Left forelimb (tissue), 1 donor: ENCODE results near the gene HLCS.

Source experiments
- DNase-seq: peaks from one replicate; pipeline ENCODE4 v3.0.0-alpha.2; 2018; ENCODE audit warnings: low spot score

HLCS gene

DNA sequence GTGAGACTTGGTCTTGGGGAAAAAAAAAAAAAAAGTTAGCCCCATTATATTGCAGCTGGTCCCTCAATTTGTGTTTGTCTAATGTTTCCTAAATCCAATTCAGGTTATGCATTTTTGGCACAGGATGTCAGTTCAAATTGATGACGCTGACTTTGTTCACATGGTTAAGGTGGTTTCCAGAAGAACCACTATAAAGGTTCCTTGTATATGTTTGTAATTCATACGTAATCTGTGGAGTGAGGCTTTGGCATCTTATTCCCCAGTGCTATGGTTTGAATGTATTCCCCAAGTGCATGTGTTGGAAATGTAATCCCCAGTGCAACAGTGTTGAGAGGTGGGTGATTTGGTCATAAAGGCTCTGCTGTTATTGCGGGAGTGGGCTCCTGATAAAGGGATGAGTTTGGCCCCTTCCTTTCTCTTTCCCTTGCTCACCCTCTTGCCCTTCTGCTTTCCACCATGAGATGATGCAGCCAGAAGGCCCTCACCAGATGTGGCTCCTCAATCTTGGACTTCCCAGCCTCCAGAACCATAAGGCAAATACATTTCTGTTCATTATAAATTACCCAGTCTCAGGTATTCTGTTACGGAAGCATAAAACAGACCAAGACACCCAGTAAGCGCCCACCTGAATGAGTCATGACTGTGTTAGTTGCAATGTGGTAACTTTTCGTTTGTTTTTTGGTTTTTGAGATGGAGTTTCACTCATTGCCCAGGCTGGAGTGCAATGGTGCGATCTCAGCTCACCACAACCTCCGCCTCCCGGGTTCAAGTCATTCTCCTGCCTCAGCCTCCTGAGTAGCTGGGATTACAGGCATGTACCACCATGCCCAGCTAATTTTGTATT lies 19.5 kb upstream of the HLCS start:
- no peak for DNase-seq

DNA sequence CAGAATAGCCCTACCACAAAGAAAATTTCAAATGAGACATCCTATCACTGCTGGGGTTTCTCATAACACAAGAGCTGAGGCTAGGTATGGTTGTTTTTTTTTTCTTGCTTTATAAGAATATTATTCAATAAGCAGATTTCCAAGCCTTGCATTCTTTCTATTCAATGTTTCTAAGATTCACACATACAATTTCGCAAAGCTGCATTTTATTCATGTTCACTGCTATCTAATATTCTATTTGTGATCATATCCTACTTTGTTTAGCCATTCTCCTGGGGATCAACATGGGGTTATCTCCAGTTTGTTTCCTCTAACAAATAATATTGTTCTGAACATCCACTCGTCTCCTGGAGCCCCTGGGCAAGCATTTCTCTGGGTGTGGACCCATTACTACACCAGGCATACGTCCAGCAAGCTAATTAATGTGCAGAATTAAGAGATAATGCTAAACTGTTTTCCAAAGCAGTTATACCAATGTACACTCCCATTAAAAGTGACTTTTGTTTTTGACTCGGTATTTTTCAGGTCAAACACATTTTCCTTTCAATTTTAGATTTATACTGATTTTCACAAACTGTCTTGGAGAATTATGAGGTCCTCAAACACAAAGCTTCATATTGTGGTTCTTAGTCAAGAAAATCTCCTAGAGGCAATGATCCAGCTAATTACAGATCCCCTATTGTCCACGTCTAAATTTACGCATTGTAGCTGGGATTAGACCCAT lies 15.7 kb upstream of the HLCS start:
- no peak for DNase-seq

DNA sequence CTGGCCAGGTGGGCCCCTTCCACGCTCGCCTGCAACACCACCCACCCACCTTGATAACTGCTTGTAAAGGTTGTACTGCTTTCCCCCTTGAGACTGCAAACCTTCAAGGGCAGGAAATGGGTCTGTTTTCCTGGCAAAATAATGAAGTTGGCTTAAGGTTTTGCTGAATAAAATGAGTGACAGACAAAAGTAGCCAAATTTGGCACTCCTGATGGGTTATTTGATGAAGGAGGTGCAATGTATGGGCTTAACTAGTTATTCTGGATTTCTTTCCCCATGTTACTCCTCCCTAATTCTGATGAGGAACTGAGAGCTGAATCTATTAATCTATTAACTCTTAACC lies 14.6 kb upstream of the HLCS start:
- no peak for DNase-seq

DNA sequence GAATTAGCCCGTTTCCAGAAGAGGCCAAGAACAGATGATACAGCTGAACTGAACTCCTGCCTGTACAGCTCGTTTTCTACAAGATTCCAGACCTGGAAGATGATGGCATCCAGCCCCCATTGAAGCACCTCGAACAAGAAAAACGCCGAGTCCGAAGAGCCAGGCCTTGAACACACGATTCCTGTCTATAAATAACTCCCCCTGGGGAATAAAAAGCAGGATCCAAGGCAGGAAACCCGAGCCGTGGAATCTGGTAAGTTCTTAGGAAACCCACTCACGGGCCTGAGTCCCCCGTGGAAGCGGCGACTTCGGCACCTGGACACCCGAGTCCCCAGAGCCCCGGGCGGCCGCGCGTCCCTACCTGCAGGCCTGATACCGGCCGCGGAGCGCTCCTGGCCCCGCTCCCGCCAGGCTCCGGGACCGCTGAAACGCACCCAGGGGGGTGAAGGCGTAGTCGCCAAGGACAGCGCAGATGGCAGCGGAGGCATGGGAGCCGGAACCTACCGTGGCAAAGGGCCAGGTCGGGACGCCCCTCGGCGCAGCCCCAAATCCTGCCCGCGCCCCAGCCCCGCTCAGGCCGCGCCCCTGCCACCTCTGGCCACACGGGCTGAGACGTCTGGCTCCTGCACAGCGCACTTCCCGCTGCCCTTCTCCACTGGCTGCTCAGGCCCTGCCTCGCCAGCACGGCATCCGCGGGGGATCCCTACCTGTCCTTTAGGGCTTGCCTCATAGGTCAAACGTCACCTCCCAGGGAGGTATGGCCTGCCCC lies 14.0 kb upstream of the HLCS start:
- DNase-seq = no peak

DNA sequence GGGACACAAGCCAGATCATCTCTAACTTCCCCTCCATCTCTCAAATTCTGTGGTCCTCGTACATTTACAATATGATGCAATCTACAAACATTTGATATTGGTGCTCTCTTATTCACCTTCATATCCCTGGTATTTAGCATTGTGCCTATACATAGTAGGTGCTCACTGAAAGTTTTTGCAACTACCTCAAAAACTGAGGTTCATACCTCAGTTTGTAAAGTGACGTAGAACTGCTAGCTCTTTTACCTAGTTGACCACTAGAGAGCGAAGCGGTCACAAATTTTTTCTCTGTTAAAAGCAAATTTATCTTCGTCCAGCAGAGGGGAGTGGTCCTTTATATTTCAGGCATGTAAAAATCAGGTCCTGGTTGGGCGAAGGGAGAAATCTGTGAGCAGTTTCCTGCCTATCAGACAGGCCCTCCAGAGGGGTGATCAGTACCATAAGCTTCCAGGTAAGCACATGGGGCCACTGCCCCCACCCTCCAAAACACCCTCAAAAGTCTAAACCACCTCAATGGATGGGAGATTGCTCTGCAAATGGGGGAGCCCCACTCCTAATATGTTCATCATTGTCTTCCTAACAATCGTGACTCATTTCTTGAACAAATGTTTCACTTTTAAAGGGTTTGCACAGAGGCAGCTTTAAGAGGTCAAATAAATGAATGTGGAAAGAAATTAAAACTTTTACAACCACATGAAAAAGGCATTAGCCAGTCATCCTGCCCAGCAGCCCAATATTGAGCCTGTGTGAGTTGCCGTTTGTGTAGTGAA lies 10.6 kb upstream of the HLCS start:
- DNase-seq = no peak

DNA sequence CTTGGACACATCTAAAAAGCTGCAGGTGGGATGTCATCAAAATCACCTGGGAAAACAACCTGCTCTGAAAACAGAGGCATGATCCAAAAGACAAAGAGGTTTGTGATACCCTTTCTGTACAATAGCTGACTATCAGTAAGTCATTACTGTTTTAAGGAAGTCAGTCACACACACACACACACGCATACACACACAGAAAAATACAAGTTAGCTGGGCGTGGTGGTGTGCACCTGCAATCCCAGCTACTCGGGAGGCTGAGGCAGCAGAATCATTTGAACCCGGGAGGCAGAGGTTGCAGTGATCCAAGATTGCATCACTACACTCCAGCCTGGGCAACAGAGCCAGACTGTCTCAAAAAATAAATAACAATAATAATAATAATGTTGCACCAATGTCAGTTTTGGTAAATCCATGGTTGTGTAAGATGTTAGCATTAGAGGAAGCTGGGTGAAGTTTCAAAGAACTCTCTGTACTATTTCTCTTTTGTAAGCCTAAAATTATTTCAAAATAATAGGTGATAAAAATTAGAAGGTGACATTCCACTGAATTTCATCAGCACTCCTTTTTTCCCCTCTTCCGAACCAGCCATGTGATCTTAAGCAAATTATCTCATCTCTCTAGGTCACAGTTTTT lies 9.9 kb upstream of the HLCS start:
- no peak for DNase-seq

DNA sequence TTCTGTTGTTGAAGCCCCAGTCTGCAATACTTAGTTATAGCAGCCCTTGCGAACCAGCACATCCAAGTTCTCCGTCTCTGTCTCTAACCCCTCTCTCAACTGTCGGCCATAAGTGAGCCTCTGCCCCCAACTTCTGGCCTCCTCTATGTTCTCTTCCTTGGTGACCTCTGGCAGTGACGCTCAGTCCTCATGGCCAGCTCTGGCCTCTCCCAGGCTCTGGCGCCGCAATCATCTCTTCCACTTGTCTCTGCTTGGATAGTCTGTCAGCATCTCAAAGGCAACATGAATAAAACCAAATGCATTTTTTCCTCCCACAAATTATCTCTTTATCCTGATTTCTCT lies 8.4 kb upstream of the HLCS start:
- DNase-seq = no peak

DNA sequence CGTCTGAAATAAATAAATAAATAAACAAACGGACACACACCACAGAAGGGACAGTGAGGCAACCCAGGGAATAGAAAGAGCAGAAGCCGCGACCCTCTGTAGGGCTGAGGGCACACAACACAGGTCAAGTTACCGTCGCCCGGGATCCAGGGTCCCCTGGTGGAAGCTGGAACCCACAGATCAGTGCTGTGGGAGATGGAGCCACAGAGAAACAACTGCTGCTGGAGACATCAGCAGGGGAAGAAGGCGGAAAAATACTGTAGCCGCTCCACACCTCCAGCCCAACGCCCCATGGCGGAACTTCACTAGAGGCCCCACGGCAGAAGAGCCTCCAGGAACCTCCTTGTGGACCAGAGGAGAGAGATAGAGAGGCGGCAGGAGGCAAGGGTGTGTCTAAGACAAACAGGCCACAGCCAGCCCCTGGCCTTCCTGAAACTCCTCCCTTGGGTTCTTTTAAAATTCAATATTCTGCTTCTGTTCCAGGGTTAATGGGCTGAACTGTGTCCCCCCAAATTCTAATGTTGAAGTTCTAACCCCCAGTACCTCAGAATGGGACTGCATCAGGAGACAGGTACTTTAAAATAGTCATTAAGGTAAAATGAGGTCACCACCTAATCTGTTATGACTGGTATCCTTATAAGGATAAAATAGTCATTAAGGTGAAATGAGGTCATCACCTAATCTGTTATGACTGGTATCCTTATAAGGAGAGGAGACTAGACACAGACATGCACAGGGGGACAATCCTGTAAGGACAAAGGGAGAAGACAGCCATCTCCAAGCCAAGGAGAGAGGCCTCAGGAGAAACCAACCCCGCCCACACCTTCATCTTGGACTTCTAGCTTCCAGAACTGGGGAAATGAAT lies 7.7 kb upstream of the HLCS start:
- no peak for DNase-seq

DNA sequence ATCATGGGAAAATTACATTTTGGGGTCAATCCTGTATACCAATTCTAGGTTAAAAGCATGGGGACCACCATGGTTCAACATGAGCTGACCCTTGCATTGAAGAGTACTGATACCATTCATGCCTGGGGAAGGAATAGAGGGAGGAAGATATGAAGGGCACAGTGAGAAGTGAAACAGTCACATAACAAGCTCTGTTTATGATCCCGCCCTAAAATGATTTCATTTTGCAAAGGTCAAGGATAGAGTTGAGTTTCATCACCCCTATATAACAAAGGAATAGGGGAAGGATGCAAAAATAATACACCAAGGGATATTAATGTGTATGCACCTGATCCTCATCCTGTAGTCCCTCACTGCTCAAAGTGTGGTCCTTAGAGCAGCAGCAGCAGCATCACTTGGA lies 2.5 kb upstream of the HLCS start:
- no peak for DNase-seq

DNA sequence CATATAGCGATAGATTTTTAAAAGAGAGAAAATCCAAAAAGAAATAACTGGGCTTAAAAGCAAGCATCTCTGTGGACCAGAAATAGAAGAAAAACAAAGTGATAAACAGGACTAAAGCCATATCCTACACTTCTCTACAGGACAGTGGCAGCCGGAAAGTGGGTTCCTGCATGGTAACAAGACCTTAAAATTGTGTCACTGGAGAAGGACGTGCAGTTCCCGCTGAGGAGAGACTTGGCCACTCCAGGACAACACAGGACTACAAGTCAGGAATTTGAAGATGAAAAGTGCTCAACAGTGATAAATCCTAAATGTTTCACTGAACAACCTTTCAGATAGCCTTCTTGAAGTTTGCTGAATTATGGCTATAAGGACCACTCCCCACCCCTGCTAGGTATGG lies 1.9 kb upstream of the HLCS start:
- DNase-seq = no peak

DNA sequence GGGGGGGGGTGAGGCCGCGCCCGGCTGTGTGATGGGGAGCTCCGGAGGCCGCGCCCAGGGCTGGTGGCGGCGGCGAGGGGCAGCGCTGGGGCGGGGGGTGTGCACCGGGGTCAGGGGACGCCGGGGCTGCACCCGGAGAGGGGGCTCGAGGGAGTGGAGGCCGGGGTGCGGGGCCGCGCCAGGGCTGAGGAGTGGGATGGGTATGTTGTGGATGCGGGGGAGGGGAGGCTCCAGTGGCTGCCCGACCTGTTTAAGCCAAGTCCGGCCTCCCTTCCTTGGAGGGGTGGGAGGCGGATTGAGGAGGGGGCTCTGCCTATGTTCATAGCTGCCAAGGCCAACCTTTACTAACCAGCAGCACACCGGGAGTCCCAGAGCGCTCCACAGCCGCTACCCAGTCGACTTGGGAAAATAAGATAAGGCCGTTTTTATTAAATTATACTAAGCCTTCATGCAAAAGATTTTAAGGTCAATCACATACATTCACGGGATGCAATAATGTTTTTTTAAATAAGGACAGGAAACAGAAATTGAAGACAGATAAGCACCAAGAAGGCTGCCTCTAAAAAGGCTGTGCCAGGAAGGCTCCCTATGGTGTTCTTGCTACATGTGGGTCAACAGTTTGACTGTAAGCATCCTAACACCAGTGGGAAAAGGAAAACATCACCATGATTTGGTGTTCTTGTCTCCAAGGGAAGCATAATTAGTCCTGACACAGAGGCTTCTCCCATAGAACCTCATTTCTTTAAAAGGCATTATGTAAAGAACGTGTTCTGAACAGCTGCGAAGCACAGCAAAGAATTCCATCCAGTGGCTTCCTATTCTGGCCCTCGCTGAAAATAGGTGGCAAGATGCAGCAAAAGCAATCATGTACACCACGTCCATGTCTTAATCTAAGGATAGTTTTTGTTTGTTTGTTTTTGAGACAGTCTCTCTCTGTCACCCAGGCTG lies 626 bp upstream of the HLCS start:
- peak; percentile 79 for DNase-seq

DNA sequence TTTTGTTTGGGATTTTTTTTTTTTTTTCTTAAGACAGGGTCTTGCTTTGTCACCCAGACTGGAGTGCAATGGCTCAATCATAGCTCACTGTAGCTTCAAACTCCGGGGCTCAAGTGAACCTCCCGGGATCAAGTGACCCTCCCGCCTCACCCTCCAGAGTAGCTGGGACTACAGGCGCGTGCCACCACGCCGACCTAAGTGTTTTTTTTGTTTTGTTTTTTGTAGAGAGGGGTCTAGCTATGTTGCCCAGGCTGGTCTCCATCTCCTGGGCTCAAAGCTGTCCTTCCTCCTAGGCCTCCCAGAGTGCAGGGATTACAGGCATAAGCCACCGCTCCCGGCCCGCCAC lies 776 bp downstream of the HLCS start:
- no peak for DNase-seq

DNA sequence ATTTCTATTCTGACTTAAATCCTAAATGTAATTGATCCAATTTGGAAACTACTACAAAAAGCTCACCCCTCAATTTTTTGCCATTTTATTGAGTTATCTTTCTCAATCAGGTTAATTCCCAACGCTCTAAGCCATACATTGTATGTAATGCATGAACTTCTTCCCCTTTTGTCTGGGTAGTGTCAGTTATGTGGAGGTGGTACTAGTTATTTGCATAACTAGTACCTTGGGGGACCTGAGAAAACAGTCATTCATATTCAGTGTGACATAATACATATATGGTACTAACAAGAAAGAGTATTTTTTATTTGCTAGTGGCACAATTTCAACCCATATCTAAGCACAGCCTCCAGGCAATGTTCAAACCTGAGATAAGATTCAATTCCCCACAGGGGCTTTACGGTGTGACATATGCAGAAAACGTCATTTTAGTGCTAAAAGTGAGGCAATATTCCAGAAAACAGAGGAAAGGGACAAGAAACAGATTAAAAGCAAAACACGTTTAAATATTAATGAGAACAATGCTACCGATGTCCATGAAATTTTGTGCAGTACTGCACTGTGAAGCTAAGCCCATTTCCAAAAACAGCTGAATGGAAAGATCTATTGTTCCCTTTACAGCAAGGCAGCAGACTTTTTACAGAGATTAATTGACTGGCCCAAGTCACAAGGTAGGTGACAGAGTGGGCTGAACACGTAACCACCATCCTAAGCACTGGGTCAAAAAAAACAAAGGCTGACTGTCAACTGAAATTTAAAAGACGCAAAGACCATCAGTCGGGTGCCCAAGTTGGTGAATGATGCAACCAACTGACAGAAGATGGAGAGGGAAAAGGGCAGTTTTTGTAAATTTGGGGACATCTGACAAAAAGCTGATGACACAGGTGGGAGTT lies 1.4 kb downstream of the HLCS start:
- DNase-seq = no peak

DNA sequence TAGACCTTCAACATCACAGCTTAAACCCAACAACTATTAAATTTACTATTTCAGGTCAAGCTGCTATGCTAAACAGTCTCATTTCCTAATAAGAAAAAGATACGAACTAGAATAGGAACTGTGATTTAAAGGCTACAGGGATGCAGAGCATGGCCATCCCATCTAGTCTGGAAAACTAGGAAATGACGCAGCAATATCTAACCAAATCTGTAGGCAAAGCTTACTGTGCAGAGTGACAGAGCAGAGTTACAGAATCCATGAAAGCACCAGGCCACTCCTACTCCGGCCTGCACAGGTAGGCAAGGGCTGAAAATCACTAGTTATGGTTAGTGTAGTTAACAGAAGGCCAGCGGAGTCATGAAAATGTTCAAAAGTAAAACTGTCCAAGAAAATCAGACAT lies 2.1 kb downstream of the HLCS start:
- DNase-seq = no peak

DNA sequence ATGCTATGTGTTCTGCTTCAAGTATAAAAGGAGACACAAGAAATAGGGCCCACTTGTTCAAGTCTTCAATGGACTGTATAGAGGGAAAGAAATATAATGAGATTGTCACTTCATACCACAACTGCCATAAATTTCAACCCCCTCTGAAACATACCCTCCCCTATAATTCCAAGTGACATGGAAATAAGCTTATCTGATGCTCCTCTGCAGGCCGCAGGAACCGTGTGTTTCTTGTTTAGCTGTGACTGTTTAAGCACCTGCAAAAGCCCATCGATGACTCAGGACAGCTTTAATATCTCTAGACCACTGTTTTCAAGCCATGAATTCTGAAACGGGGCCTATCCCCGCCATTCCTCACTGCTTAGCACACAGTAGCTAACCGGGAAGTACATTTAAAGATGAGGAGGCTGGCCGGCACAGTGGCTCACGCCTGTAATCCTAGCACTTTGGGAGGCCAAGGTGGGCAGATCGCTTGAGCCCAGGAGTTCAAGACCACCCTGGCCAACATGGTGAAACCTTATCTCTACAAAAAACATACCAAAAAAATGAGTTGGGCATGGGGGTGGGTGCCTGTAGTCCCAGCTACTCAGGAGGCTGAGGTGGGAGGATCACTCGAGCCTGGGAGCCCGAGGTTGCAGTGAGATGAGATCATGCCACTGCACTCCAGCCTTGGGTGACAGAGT lies 4.2 kb downstream of the HLCS start:
- no peak for DNase-seq

DNA sequence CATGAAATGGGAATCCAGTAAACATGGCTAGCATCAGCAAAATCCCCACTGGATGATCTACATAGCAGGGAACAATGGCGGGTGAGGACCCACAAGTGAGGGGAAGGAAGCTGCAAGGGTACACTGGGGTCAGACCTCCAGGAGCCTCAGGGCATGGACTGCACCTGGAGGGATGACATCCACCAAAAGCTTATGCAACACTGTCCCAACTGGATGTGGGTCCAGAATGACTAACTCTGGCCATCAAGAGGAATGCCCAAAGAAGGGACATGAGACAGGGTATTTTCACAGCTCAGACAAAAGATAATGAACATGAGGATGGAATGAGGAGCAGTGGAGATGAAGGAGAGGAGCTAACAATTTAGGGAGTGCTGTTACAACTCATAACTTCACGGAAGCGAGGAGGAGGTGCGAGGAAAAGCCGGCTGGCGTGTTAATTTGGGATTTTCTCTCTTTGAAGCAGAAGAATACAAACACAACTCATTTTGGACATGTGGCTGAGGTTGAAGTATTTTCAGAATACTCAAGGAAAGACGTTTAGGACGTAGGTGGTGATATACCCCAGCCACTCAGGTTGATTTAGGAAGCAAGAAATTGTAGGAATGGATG lies 5.7 kb downstream of the HLCS start:
- no peak for DNase-seq

DNA sequence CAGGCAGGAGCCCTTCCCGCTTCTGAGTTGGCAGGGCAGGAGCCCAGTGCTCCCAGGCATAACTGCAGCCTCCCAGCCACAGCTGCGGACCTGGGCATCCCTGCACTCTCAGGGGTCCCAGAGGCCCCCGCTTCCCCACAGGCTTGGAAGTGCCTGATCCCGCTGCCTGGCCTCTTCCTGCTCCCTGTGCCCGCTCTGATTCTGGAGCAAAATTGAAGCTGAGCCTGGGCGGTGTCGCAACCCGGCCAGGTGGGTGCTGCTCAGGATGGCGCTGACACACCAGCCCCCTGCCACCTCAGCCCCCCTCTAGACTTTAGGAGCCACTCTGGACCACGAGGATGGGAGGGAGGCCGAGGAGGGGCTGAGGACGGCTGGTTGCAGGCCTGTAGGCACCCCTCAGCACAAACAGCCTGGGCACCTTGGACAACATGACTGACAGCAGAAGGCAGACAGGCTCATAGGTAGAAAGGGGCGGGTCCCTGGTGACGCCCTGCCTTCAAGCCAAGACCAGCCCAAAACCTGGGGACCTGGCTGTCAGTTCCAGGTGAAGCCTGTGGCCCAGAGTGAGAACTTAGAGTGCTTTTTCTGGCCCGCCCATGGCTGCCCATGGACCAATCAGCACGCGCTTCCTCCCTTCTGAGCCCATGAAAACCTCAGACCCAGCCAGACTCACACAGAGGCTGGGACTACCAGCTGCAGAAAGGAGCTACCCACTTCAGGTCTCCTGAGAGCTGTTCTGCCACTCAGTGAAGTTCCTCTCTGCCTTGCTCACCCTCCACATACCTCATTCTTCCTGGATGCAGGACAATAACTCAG lies 7.2 kb downstream of the HLCS start:
- no peak for DNase-seq
